NCI-H2227 (cell line): Measurements from ENCODE around the gene ARHGAP25.

Source experiments
- DNase-seq: peaks from one replicate; lab custom pipeline; 2025; ENCODE audit not compliant: unreplicated experiment; lab: John Stamatoyannopoulos, UW

The ARHGAP25 gene

GRCh38 chr2:68742626-68743415 lies 8.2 kb downstream of the ARHGAP25 start:
- DNase-seq = no peak

GRCh38 chr2:68743531-68743930 lies 8.9 kb downstream of the ARHGAP25 start:
- DNase-seq = no peak

- DNase-seq = no peak
Measured at GRCh38 chr2:68744366-68744912, 9.8 kb downstream of the ARHGAP25 start.

- DNase-seq = no peak
Measured at GRCh38 chr2:68745006-68745405, 10.4 kb downstream of the ARHGAP25 start.

GRCh38 chr2:68746408-68746807 lies 11.8 kb downstream of the ARHGAP25 start:
- DNase-seq = no peak

GRCh38 chr2:68747413-68747812 lies 12.8 kb downstream of the ARHGAP25 start:
- DNase-seq = no peak

GRCh38 chr2:68747900-68748299 lies 13.3 kb downstream of the ARHGAP25 start:
- no peak for DNase-seq

- no peak for DNase-seq
Measured at GRCh38 chr2:68748568-68748967, 14.0 kb downstream of the ARHGAP25 start.

- DNase-seq = no peak
Measured at GRCh38 chr2:68749345-68749744, 14.7 kb downstream of the ARHGAP25 start.

- peak; percentile 87 for DNase-seq
Measured at GRCh38 chr2:68750592-68751396, 16.2 kb downstream of the ARHGAP25 start.

GRCh38 chr2:68751397-68752339 lies 17.1 kb downstream of the ARHGAP25 start:
- peak; percentile 93 for DNase-seq

- DNase-seq = no peak
Measured at GRCh38 chr2:68753318-68753717, 18.7 kb downstream of the ARHGAP25 start.

- no peak for DNase-seq
Measured at GRCh38 chr2:68755071-68755470, 20.5 kb downstream of the ARHGAP25 start.

GRCh38 chr2:68756178-68756577 lies 21.6 kb downstream of the ARHGAP25 start:
- no peak for DNase-seq

- no peak for DNase-seq
Measured at GRCh38 chr2:68757081-68757480, 22.5 kb downstream of the ARHGAP25 start.

GRCh38 chr2:68762100-68762499 lies 27.5 kb downstream of the ARHGAP25 start:
- no peak for DNase-seq

- no peak for DNase-seq
Measured at GRCh38 chr2:68762665-68763064, 28.1 kb downstream of the ARHGAP25 start.

GRCh38 chr2:68764041-68764805 lies 29.6 kb downstream of the ARHGAP25 start:
- no peak for DNase-seq

GRCh38 chr2:68764806-68765311 lies 30.2 kb downstream of the ARHGAP25 start:
- no peak for DNase-seq
